GM21423 (cell line): ENCODE measurements around the gene PKHD1.

Experiments
- ATAC-seq: cut with Tn5 transposase; IDR thresholded peaks from one replicate; pipeline ENCODE4 v1.9.1; 2021; ENCODE audit warnings: mild to moderate bottlenecking, moderate library complexity; ENCODE audit not compliant: unreplicated experiment

Gene PKHD1

DNA sequence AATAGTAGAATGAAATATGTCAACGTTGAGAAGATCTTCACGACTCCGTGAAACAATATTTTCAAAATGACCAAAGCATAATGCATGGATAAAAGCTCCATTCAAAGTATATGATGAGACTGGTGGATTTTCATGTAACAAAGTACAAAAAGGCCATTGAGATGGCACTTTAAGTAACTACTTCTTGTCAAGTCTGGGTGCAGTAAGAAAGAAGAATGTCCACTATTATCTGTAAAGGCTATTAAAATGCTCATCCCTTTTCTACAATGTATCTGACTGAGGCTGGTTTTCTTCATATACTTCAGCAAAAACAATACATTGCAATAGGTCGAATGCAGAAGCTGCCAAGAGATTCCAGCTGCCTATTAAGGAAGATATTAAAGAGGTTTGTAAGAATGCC, 457.4 kb downstream of the PKHD1 start:
- no peak for ATAC-seq

DNA sequence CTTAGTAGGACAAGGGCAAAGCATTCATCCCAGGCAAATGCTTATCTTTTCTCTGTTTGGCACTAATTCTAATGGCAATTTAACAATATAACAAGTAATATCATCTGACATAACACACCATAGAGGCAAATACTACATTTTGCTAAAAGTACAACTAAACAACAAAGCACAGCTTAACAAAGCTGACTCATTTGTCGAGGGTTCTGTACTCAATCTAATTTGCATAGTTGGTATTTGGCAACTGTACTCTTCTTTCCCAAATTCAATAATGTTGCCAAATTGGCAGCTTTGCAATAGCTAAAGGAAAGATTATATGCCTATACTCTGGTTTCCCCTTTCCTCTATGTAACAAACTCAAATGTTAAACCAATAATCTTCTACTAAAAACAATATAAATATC, 461.0 kb downstream of the PKHD1 start:
- ATAC-seq = no peak

DNA sequence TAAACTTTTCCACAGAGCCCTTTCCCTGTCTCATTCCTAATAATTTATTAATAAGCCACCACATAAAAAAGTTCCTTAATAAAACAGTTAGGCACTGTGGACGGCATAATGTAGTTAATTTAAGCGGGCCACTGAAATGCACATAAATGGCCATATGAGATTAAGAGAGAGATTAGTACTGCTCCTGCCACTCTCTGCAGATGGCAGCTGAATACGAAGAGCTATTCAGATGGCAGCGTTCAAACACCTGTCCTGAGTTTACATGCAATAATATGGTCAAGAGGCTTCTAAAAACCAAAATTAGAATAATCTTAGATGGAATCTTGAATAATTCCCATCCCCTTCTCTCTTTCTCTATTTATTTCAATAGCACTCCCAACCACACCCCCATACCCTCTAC, 461.8 kb downstream of the PKHD1 start:
- ATAC-seq = no peak

- no peak for ATAC-seq
These were observed 466.4 kb downstream of the PKHD1 start for GRCh38 chr6:51620971-51621370.

DNA sequence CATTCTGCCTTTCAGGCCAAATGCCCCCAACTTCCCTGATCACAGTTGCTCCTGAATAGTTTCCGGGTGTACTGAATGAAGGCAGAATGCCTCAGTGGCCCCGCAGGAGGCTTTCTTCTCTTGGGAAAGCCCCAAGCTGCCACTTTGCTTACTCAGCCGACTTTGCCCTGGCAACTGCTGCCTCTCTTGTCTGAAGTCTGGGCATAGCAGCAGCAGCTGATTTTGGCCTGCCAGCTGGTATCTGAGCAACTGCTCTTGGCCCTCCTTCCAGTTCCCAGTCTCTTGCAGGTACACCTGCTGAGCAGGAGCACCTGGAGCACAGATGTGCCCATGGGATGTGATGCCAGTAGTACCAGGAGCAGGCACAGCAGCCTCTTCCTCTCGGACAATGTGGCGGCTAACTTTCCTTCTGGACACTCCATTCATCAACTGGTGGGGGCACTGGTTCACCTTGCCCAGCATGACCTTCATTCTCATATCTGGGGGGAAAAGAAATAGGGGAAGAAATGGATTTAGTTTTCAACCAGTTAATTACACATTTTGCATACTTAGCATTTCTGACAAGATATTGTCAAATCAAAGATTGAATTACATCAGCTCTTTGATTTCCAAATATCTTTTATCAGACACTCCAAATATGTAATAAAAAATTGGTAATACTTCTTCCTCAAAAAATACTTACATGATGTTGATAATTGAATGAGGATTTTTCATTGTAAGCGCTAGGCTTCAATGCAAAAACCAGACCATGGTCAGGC, 468.2 kb downstream of the PKHD1 start:
- no peak for ATAC-seq

GRCh38 chr6:51618563-51618962, 468.9 kb downstream of the PKHD1 start:
- ATAC-seq = no peak

GRCh38 chr6:51617751-51618150, 469.7 kb downstream of the PKHD1 start:
- ATAC-seq = no peak

GRCh38 chr6:51616243-51616642, 471.2 kb downstream of the PKHD1 start:
- no peak for ATAC-seq

DNA sequence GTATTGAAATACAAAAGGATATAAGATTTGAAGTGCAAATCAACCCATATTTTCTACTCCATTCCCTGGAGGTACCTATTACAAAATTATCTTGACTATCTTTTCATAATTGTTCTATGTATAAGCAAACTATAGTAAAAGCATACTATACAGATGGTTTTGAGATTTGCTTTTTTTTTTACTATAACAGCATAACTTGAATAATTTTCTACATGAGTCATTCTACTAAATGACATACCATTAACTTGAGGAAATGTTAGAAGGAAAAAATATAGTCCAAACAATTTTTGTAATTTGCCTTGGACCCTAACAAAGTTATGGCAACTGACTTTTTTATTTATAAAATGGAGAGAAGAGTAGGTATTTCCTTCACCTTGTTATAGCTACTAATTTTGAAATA, 472.7 kb downstream of the PKHD1 start:
- no peak for ATAC-seq

DNA sequence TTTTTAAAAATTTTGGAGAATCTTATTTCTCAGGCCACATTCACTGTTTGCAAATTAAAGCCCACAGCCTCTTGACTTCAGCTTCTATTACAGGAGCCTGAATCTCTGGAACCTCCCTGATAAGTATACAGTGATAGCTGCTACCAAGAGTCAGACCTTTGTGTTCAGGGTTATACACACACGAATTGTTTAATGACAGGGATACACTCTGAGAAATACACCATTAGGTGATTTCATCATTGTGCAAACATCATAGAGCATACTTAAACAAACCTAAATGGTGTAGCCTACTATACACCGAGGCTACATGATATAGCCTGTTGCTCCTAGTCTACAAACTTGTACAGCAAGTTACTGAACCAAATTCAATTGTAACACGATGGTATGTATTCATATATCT, 473.9 kb downstream of the PKHD1 start:
- ATAC-seq = no peak

DNA sequence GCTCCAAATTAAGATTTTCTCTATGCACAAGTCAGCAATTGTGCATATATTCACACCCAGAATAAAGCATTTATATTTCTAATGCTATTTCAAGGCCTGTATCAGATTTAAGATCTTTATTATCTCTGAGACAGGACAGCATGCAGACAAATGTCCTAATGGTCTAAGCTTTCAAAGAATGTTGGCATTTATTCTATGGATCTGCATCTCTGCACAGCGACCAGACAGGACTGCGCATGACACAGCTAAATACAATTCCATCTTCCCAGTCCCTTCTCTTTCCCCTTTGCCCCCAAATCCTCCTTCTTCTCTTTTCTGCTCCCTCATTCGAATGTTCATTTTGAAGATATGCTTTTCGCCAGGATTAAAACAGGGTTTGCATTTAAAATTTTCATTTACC, 478.5 kb downstream of the PKHD1 start:
- no peak for ATAC-seq

GRCh38 chr6:51608383-51608782, 479.0 kb downstream of the PKHD1 start:
- ATAC-seq = no peak

DNA sequence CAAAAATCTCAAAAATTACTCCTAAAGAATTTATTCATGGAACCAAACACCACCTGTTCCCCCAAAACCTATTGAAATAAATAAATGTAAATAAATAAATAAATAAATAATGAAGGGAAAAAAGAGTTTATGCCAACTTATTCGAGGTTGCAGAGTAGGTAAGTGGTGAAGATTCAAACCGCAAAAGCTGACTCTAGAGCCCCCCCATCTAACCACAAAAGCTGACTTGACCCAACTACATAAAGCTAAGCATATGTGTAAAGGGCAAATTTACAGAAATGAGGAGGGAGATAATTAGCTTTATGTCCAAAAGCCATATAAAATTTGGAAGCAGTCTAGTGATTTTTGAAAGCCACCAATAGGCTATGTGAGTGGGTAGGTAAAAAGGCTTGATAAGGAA, 486.9 kb downstream of the PKHD1 start:
- no peak for ATAC-seq

DNA sequence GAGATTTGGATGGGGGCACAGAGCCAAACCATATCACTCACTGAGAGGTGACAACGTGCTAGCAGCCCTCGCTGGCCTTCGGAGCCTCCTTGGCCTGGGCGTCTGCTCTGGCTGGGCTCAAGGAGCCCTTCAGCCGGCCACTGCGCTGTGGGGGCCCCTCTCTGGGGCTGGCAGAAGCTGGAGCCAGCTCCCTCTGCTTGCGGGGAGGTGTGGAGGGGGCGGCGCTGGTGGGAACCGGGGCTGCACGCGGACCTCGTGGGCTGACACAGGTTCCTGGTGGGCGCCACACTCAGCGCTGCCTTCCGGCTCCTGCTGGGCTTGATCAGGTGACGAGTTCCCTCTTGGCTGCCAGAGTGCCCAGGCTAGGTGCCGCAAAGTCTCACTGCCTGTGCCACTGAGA, 489.2 kb downstream of the PKHD1 start:
- no peak for ATAC-seq

- no peak for ATAC-seq
These were observed 492.4 kb downstream of the PKHD1 start for GRCh38 chr6:51594981-51595380.

DNA sequence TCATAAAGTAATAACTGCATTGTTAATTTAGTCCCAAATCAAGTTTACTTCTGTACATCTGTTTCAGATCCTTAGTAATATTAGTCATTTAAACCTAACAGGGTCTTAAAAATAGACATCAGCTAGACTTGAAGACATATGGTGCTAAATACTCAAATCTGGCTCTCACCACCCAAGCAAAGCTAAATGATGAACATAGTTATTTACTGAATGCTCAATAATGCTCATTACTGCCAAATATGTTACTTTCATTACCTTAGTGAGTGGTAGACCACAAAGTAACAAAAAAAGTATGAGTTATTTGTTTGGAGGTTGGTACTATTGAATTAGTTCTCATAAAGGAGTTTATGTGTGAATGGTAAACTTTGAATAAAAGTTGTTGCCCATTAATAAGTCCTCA, 502.1 kb downstream of the PKHD1 start:
- no peak for ATAC-seq

DNA sequence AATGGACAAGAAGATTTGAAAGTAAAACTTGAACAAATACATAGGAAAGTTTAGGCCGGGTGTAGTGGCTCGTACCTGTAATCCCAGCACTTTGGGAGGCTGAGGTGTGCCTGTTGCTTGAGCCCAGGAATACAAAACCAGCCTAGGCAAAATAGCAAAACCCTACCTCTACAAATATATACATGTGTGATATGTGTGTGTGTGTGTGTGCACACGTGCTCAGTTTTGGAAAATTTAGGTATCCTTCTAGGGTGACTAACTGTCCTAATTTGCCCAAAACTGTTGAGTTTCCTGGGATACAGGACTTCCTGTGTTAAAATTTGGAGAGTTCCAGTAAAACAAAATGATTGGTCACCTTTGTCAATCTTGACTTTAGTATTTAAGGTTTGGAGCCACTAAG, 503.2 kb downstream of the PKHD1 start:
- ATAC-seq = no peak

DNA sequence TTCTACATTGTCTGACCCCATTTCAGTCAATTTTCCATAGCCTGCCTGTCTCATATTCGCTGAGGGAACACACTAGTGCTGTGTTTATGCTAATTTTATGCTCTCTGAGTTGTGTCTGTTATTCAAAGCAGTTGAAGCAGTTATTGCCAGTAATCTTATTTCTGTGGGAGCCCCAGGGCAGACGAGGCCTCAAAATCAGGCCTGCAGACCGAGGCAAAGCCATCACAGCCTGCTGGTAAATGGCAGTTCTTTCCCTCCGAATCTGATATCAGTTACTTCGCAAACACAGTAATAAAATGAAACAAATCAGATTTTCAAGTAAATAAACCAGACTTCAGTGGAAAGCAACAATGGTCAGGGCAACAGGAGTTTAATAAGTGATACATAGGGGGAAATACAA, 508.4 kb downstream of the PKHD1 start:
- ATAC-seq = no peak

DNA sequence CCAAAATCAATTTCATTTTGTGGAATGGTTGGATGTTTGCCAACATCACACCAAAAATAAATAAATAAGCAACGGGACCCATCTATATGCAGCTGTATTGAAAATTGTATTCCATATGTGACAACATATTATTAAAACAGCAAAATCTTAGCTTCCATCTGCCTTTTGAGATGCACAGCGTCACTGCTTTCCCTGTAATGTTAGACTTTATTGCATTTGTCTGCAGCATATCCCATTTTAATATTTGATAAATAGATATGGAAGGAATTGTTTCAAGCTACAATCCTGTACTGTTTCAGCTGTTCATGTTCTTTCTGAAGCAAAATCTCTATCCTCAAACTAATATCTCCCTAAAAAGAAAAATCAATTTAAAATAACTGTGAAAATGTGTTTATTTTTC, 509.1 kb downstream of the PKHD1 start:
- ATAC-seq = no peak

- ATAC-seq = no peak
These were observed 513.4 kb downstream of the PKHD1 start for GRCh38 chr6:51574040-51574439.

DNA sequence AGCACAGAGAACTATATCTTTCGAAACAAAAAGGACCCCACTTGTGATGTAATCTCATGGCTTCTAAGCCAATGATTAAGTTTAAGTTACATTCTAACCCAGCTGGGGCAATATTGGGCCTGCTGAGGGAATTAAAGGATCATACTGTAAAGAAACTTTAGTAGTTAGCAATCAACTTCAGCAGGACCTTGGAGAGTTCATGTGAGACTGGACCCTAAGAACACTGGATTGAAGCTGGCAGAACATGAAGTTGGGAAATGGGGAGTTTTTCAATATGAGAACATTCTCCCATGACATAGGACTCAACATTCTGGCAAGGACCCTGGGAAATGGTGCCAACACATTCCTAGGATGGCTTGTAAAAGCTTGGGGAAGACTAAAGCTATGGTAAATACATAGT, 516.2 kb downstream of the PKHD1 start:
- ATAC-seq = no peak

DNA sequence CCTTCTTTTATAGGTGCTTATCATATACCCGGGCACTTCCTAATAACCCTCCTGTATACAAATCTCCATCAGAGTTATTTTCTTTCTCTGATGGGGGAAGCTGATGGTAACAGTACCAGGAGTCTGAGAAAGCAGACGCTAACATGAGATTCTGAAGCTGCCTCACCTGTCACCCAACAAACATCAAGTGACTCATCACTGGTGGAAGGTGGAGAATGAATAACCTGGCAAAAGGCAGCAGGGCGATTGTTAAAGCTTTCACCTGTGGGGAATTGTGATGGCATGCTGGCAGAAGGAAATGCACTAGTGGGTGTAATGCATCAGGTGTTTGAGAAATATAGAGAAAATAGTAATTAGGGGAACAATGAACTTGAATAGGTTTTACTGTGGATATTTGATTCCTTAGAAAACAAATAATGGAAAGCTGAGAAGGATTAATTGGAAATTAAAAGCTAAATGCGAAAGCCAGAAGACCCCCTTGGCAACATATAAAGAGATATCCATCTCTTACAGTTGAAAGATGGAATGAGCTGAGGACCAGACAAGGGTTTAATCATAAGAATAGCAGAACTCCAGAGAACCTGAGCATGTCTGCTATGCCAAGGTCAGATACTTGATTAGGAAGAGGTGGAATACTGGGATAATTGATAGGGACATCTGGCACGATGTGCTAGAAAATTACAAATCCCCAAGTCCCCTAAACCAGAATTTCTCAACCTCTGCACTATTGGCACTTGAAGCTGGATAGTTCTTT, 517.1 kb downstream of the PKHD1 start:
- no peak for ATAC-seq

GRCh38 chr6:51569594-51569993, 517.8 kb downstream of the PKHD1 start:
- ATAC-seq = no peak
